HepG2 (cell line): ENCODE measurements around the gene RHOT1. TPM values are rescaled to one million over a fixed set of nuclear protein-coding genes. Genes with fewer than 3 reads are reported as not detected.

Experiments
- CBX1 ChIP-seq: IDR thresholded peaks from one replicate; pipeline ENCODE4 v1.6.1; 2016; ENCODE audit warnings: antibody characterized with exemption, low read depth
- CSRNP1 ChIP-seq: sonication (generic); formaldehyde crosslinking; IDR thresholded peaks from 2 replicates; pipeline ENCODE4 v1.8.1; 2023; ENCODE audit warnings: mild to moderate bottlenecking, missing genetic modification reagents
- FOXK1 ChIP-seq: sonication (generic); formaldehyde crosslinking; IDR thresholded peaks from 2 replicates; pipeline ENCODE4 v1.4.0; 2020; ENCODE audit warnings: low read depth, missing genetic modification reagents, borderline replicate concordance
- IRX3 ChIP-seq: sonication (generic); formaldehyde crosslinking; IDR thresholded peaks from 2 replicates; pipeline ENCODE4 v1.8.1; 2023; ENCODE audit warnings: mild to moderate bottlenecking, low read depth, missing genetic modification reagents, borderline replicate concordance
- NFYC ChIP-seq: IDR thresholded peaks from 2 replicates; pipeline ENCODE4 v1.6.1; 2016; ENCODE audit warnings: missing genetic modification reagents, missing compliant biosample characterization
- SALL1 ChIP-seq: sonication (generic); formaldehyde crosslinking; IDR thresholded peaks from 2 replicates; pipeline ENCODE4 v1.8.0; 2022; ENCODE audit warnings: mild to moderate bottlenecking, missing genetic modification reagents
- SMAD1 ChIP-seq: sonication (generic); formaldehyde crosslinking; IDR thresholded peaks from 2 replicates; pipeline ENCODE4 v1.4.0; 2020; ENCODE audit warnings: missing genetic modification reagents, low read depth, mild to moderate bottlenecking, borderline replicate concordance
- SRSF9 ChIP-seq: fragments of 200-400 bp; formaldehyde crosslinking; IDR thresholded peaks from 2 replicates; pipeline ENCODE4 v1.6.1; 2018; ENCODE audit warnings: borderline replicate concordance, mild to moderate bottlenecking, low read depth, low read length; ENCODE audit not compliant: insufficient read depth, poor library complexity, severe bottlenecking
- U2AF2 ChIP-seq: fragments of 200-400 bp; formaldehyde crosslinking; IDR thresholded peaks from 2 replicates; pipeline ENCODE4 v1.6.1; 2017; ENCODE audit warnings: low read depth, mild to moderate bottlenecking, low read length
- ZBTB10 ChIP-seq: sonication (generic); formaldehyde crosslinking; IDR thresholded peaks from 2 replicates; pipeline ENCODE4 v1.4.0; 2020; ENCODE audit warnings: missing genetic modification reagents, borderline replicate concordance
- ZGPAT ChIP-seq: IDR thresholded peaks from 2 replicates; pipeline ENCODE4 v1.6.1; 2016; ENCODE audit warnings: mild to moderate bottlenecking
- ZNF142 ChIP-seq: sonication (generic); formaldehyde crosslinking; IDR thresholded peaks from 2 replicates; pipeline ENCODE4 v1.4.0; 2020; ENCODE audit warnings: missing genetic modification reagents
- ZNF230 ChIP-seq: sonication (generic); formaldehyde crosslinking; IDR thresholded peaks from 2 replicates; pipeline ENCODE4 v1.4.0; 2020; ENCODE audit warnings: mild to moderate bottlenecking, missing genetic modification reagents
- ZNF24 ChIP-seq: fragments of 450-650 bp; IDR thresholded peaks from 2 replicates; pipeline ENCODE4 v1.6.1; 2017; ENCODE audit warnings: antibody characterized with exemption, mild to moderate bottlenecking
- ZNF263 ChIP-seq: sonication (generic); formaldehyde crosslinking; IDR thresholded peaks from 2 replicates; pipeline ENCODE4 v1.4.0; 2020; ENCODE audit warnings: missing genetic modification reagents
- ZNF317 ChIP-seq: sonication (generic); formaldehyde crosslinking; IDR thresholded peaks from 2 replicates; pipeline ENCODE4 v1.5.0; 2020; ENCODE audit warnings: mild to moderate bottlenecking, missing genetic modification reagents
- ZNF572 ChIP-seq: sonication (generic); formaldehyde crosslinking; IDR thresholded peaks from 2 replicates; pipeline ENCODE4 v1.5.1; 2020; ENCODE audit warnings: mild to moderate bottlenecking, missing genetic modification reagents
- polyA plus RNA-seq, 8 experiments: library from polyadenylated mRNA; depleted of rRNA in 3 of 8; stranded (reverse) in 7 of 8; unstranded in 1 of 8; fragments of >200 nt; fragmentation: Illumina TruSeq in 4 of 8; extraction: Trizol in 4 of 8; gene quantifications; 2 replicates each; pipeline versions ENCODE4 v1.2.1 to v1.2.3, GENCODE V29; 2011 to 2016; ENCODE audit warnings: low read depth in 4 of 8, missing spikeins in 1 of 8, mixed read lengths in 1 of 8; ENCODE audit not compliant: insufficient read depth in 1 of 8
- total RNA-seq, 5 experiments: library from RNA; depleted of rRNA; stranded (reverse); fragments of >200 nt; fragmentation: Illumina TruSeq; extraction: Trizol; gene quantifications; 2 replicates each; pipeline ENCODE4 v1.2.3, GENCODE V29; 2016; ENCODE audit warnings: low read depth in 1 of 5

Gene RHOT1
- total and polyA plus RNA-seq, 2 of the 13 experiments (the other 11 are each of a cell fraction or from before 2014, with no cell fraction given), result 25.6 to 41.5 TPM

GRCh38 chr17:32142857-32143526 is 690 bp downstream of the RHOT1 start (continued):
- TF ChIP-seq ZNF142 (no peak), SRSF9 (no peak), ZNF317 (no peak), ZBTB10 (CRISPR knock-in tag) (no peak), FOXK1 (CRISPR knock-in tag) (0 out of 2 replicates have a peak, but pooled peaks have one; percentile 24), ZNF263 (CRISPR knock-in tag) (0 out of 2 replicates have a peak, but pooled peaks have one; percentile 3), SALL1 (CRISPR knock-in tag) (peak; percentile 30; the same call in 1 of the 2 replicates), CBX1 (no peak), CSRNP1 (peak; percentile 4; the same call in 1 of the 2 replicates), NFYC (CRISPR knock-in tag) (peak; percentile 56), ZNF230 (CRISPR knock-in tag) (0 out of 2 replicates have a peak, but pooled peaks have one; percentile 44), ZNF572 (CRISPR knock-in tag) (no peak), ZGPAT (CRISPR knock-in tag) (0 out of 2 replicates have a peak, but pooled peaks have one; percentile 25), ZNF24 (no peak), SMAD1 (CRISPR knock-in tag) (no peak), IRX3 (no peak), U2AF2 (no peak)
